ENCODE data around the gene SYTL3.

DNA sequence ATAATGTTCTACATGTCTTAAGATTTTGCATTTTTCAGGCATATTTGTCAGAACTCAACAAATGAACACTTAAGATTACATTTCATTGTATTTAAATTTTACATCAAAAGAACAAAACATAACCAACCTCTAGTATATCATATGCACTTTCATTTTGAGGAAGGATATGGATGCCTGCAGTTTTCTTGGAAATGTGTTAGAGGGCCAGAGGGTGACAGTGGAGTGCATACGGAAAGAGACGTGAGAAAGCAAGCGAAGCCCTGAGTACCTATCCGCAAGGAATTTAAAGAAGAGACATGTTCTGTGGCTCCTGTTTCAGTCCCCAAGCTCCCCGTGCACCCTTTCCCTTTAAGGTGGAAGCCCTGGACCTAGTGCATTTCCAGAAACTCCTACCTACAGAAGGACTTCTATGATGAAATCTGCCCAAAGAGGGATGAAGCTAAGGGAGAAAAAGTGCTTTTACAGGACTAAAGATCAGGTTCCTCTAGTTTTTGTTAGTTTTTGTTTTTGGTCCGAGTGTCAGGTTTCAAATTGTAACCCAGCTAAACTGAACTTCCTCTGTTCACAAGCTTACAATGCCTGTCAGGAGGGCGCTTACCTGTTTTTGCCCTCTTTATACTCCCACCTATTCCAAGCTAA lies 130.5 kb downstream of the SYTL3 start:
- TF ChIP-seq, protein P1, sequence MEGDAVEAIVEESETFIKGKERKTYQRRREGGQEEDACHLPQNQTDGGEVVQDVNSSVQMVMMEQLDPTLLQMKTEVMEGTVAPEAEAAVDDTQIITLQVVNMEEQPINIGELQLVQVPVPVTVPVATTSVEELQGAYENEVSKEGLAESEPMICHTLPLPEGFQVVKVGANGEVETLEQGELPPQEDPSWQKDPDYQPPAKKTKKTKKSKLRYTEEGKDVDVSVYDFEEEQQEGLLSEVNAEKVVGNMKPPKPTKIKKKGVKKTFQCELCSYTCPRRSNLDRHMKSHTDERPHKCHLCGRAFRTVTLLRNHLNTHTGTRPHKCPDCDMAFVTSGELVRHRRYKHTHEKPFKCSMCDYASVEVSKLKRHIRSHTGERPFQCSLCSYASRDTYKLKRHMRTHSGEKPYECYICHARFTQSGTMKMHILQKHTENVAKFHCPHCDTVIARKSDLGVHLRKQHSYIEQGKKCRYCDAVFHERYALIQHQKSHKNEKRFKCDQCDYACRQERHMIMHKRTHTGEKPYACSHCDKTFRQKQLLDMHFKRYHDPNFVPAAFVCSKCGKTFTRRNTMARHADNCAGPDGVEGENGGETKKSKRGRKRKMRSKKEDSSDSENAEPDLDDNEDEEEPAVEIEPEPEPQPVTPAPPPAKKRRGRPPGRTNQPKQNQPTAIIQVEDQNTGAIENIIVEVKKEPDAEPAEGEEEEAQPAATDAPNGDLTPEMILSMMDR (conservative IDR thresholded peaks at IDR 0.05; ENCODE audit: low read depth, low read length) = no peak
- no peak for TF ChIP-seq EZH2 (IDR thresholded peaks at IDR 0.05; ENCODE audit: low read length, unreplicated experiment)
- no peak for TF ChIP-seq EZH2phosphoT487 (IDR thresholded peaks at IDR 0.05; ENCODE audit: borderline replicate concordance, low read length)

All from PC-3 (cell line).